Measurements from ENCODE around the gene MBD3. TPM values are rescaled to one million over a fixed set of nuclear protein-coding genes. Genes with fewer than 3 reads are reported as not detected.

Gene MBD3
- total RNA-seq, 4 donors from 2014 or later = 53.2 to 87.9 (median 69.0) TPM

GRCh38 chr19:1569997-1570396 is 22.7 kb downstream of the MBD3 start:
- Histone ChIP-seq H3K4me3 (no peak overlapping the region), H3K4me1 (peaks cover 28% of the 10 kb centered on the region), H3K36me3 (no peaks in the 10 kb centered on the region), H3K9me3 (no peaks in the 10 kb centered on the region), H3K27me3 (no peaks in the 10 kb centered on the region), H3K27ac (no peak overlapping the region)
- WGBS = 73% methylated on average over 4 of the region's 4 CpGs
- DNase-seq (ENCODE audit: low spot score in 2 of 2) = no peak
- TF ChIP-seq EP300 (IDR thresholded peaks at IDR 0.05) (no peak), POLR2AphosphoS5 (IDR thresholded peaks at IDR 0.05) (no peak), CTCF (IDR thresholded peaks at IDR 0.05) (no peak), POLR2A (IDR thresholded peaks at IDR 0.05) (no peak)

GRCh38 chr19:1568320-1569019 is 24.2 kb downstream of the MBD3 start, which contains the start of gene MEX3D:
TSS of gene MEX3D (minus strand) at chr19:1568325. CDS start at chr19:1568058, 267 bp downstream.
- Histone ChIP-seq H3K27ac (peak within 1 kb of the TSS; percentile 90), H3K9me3 (no peaks in the 10 kb centered on the region), H3K27me3 (no peaks in the 10 kb centered on the region), H3K4me1 (peaks cover 28% of the 10 kb centered on the region), H3K36me3 (no peaks in the 10 kb centered on the region), H3K4me3 (peak within 1 kb of the TSS; percentile 79)
- WGBS = 21% methylated on average over 16 of the region's 63 CpGs
- peak in 1 of 2 donors; percentile 81 for DNase-seq (ENCODE audit: low spot score in 2 of 2)
- no peak for TF ChIP-seq CTCF (IDR thresholded peaks at IDR 0.05)
- no peak for TF ChIP-seq POLR2AphosphoS5 (IDR thresholded peaks at IDR 0.05)
- no peak for TF ChIP-seq POLR2A (IDR thresholded peaks at IDR 0.05)
- no peak for TF ChIP-seq EP300 (IDR thresholded peaks at IDR 0.05)

GRCh38 chr19:1567848-1568227 is 24.8 kb downstream of the MBD3 start:
- peak overlapping the region; percentile 79 for H3K4me3 ChIP-seq
- H3K27me3 ChIP-seq = no peaks in the 10 kb centered on the region
- DNase-seq (ENCODE audit: low spot score in 2 of 2) = no peak
- no peak overlapping the region for H3K27ac ChIP-seq
- peaks cover 28% of the 10 kb centered on the region for H3K4me1 ChIP-seq
- H3K9me3 ChIP-seq = no peaks in the 10 kb centered on the region
- WGBS = no CpG with 5 or more reads among the region's 73 CpGs
- TF ChIP-seq POLR2A (IDR thresholded peaks at IDR 0.05) = no peak
- TF ChIP-seq CTCF (IDR thresholded peaks at IDR 0.05) = no peak
- TF ChIP-seq POLR2AphosphoS5 (IDR thresholded peaks at IDR 0.05) = no peak
- no peak for TF ChIP-seq EP300 (IDR thresholded peaks at IDR 0.05)
- H3K36me3 ChIP-seq = no peaks in the 10 kb centered on the region

- DNase-seq (ENCODE audit: low spot score in 2 of 2) = no peak
- Histone ChIP-seq H3K36me3 (no peaks in the 10 kb centered on the region), H3K4me1 (peaks cover 28% of the 10 kb centered on the region), H3K4me3 (peak overlapping the region; percentile 79), H3K27ac (peak overlapping the region; percentile 90), H3K27me3 (no peaks in the 10 kb centered on the region), H3K9me3 (no peaks in the 10 kb centered on the region)
- under 1% methylated on average over 17 of the region's 108 CpGs for WGBS
- TF ChIP-seq POLR2A (IDR thresholded peaks at IDR 0.05) (no peak), EP300 (IDR thresholded peaks at IDR 0.05) (no peak), CTCF (IDR thresholded peaks at IDR 0.05) (no peak), POLR2AphosphoS5 (IDR thresholded peaks at IDR 0.05) (no peak)
These were observed 25.4 kb downstream of the MBD3 start for GRCh38 chr19:1567116-1567847.
